ENCODE results near the gene PRSS58.

- no peak for TF ChIP-seq CTCF (IDR thresholded peaks at IDR 0.05)
- no peak for TF ChIP-seq POLR2A (IDR thresholded peaks at IDR 0.05)
Measured at GRCh38 chr7:142280263-142280662, 22.4 kb upstream of the PRSS58 start.

Measured in right lobe of liver (tissue), 4 donors.